DOHH2 (cell line): ENCODE results near the gene GLI2.

Experiments
- H3F3A ChIP-seq: fragments of 200-600 bp; sonication (generic), shearing (Covaris generic); 2 replicates; pipeline ENCODE4 v1.6.0; 2016; ENCODE audit warnings: antibody characterized with exemption, mild to moderate bottlenecking; ENCODE audit not compliant: control insufficient read depth, insufficient read depth
- H3K27ac ChIP-seq: fragments of 200-600 bp; sonication (generic); 2 replicates; pipeline ENCODE4 v1.5.1; 2014; ENCODE audit warnings: low read depth, mild to moderate bottlenecking, low read length, moderate library complexity
- H3K27me3 ChIP-seq: fragments of 200-600 bp; sonication (generic); 2 replicates; pipeline ENCODE4 v1.6.1; 2014; ENCODE audit warnings: mild to moderate bottlenecking, low read length, mixed read lengths; ENCODE audit not compliant: control insufficient read depth
- H3K36me3 ChIP-seq: fragments of 200-600 bp; sonication (generic); 2 replicates; pipeline ENCODE4 v1.6.1; 2014; ENCODE audit warnings: mild to moderate bottlenecking, low read length, moderate library complexity, mixed read lengths; ENCODE audit not compliant: control insufficient read depth
- H3K4me1 ChIP-seq: fragments of 200-600 bp; sonication (generic); 2 replicates; pipeline ENCODE4 v1.6.1; 2014; ENCODE audit warnings: mild to moderate bottlenecking, low read length, mixed read lengths; ENCODE audit not compliant: control insufficient read depth
- H3K4me2 ChIP-seq: fragments of 200-600 bp; sonication (generic); 2 replicates; pipeline ENCODE4 v1.6.0; 2014; ENCODE audit warnings: mild to moderate bottlenecking, low read length, moderate library complexity
- H3K4me3 ChIP-seq: fragments of 200-600 bp; sonication (generic); 2 replicates; pipeline ENCODE4 v1.5.1; 2014; ENCODE audit warnings: mild to moderate bottlenecking, low read length, mixed read lengths
- H3K79me2 ChIP-seq: fragments of 200-600 bp; sonication (generic); 2 replicates; pipeline ENCODE4 v1.6.1; 2014; ENCODE audit warnings: mild to moderate bottlenecking, low read length, mixed read lengths; ENCODE audit not compliant: control insufficient read depth
- H3K9me2 ChIP-seq: fragments of 200-600 bp; sonication (generic); replicated peaks from 2 replicates; pipeline ENCODE4 v1.6.1; 2014; ENCODE audit warnings: mild to moderate bottlenecking, low read length, mixed read lengths; ENCODE audit not compliant: control insufficient read depth
- H3K9me3 ChIP-seq: fragments of 200-600 bp; sonication (generic); 2 replicates; pipeline ENCODE4 v1.6.1; 2014; ENCODE audit warnings: antibody characterized with exemption, low read length, mixed read lengths; ENCODE audit not compliant: control insufficient read depth, insufficient read depth
- H4K20me1 ChIP-seq: fragments of 200-600 bp; sonication (generic); 2 replicates; pipeline ENCODE4 v1.6.0; 2014; ENCODE audit warnings: low read depth, mild to moderate bottlenecking, antibody characterized with exemption, low read length, moderate library complexity; ENCODE audit not compliant: control insufficient read depth, insufficient read depth
- EZH2phosphoT487 ChIP-seq: fragments of 200-600 bp; sonication (generic); IDR thresholded peaks from 2 replicates; pipeline ENCODE4 v1.6.1; 2017; ENCODE audit warnings: borderline replicate concordance, mild to moderate bottlenecking, antibody characterized with exemption, low read length, moderate library complexity, mixed read lengths
- TF ChIP-seq, protein P1 (sequence below): fragments of 200-600 bp; sonication (generic); IDR thresholded peaks from one replicate; pipeline ENCODE4 v1.5.1; 2014; ENCODE audit warnings: antibody characterized with exemption, mild to moderate bottlenecking, low read depth, low read length; ENCODE audit not compliant: poor library complexity, severe bottlenecking

GLI2 gene

DNA sequence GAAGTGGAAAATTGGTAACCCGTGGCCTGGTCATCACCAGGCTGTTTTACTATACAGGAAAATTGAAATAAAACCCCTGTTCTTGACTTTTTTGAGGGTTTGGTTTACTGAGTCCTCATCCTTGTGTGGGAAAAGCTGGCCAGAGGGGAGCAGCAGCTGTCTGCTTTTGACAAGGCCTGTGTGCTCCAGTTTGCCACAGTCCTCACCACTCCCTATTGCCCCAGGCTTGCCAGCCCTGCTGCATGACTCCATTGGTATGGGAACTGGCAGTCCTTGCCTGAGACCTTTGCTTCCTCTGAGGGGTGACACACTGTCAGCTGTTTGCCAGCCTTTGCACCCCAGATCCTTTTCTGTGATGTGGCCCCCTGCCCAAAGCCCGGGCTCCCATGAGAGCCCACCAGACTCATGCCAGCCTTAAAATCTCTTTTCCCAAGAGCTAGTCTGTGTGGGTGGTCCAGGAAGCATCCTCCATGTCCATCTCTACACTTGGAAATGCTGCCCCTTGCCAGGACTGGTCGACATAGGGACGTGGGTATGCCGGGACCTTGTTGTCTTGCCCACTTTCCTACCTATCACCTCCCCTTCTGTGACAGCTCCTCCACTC lies 39.0 kb downstream of the GLI2 start:
- TF ChIP-seq EZH2phosphoT487: no peak
- Histone ChIP-seq H3K27ac (no peak overlapping the region), H3K4me1 (no peaks in the 10 kb centered on the region), H3K9me2 (no peaks in the 10 kb centered on the region), H3K4me2 (no peak overlapping the region), H3K27me3 (no peaks in the 10 kb centered on the region), H3K79me2 (no peaks in the 10 kb centered on the region), H3K36me3 (no peaks in the 10 kb centered on the region), H4K20me1 (no peaks in the 10 kb centered on the region), H3F3A (no peaks in the 10 kb centered on the region), H3K9me3 (no peaks in the 10 kb centered on the region), H3K4me3 (no peak overlapping the region)

DNA sequence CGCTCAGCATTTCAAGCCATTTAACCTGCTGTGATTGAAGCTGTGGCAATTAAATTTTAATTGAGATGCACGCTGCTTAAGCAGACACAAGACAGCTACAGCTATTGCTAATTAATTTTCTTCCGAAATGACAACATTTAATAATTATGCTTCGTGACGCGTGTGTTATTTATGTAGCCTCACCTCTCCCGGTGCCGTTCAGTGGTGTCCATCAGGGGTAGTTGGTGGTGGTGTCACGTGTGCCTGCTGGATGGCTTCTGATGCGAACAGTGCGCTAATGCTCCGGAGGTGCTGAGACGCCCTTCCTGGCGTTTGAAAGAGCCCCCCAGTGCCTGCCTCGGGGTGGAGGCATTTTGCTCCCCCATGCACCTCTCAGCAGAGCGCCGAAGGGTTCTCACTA lies 39.5 kb downstream of the GLI2 start:
- H3K27me3 ChIP-seq: no peaks in the 10 kb centered on the region
- H3K79me2 ChIP-seq: no peaks in the 10 kb centered on the region
- no peak overlapping the region for H3K4me3 ChIP-seq
- H3K4me2 ChIP-seq: no peak overlapping the region
- no peaks in the 10 kb centered on the region for H3K36me3 ChIP-seq
- H3K9me2 ChIP-seq: no peaks in the 10 kb centered on the region
- H3F3A ChIP-seq: no peaks in the 10 kb centered on the region
- TF ChIP-seq EZH2phosphoT487: no peak
- TF ChIP-seq, protein P1, sequence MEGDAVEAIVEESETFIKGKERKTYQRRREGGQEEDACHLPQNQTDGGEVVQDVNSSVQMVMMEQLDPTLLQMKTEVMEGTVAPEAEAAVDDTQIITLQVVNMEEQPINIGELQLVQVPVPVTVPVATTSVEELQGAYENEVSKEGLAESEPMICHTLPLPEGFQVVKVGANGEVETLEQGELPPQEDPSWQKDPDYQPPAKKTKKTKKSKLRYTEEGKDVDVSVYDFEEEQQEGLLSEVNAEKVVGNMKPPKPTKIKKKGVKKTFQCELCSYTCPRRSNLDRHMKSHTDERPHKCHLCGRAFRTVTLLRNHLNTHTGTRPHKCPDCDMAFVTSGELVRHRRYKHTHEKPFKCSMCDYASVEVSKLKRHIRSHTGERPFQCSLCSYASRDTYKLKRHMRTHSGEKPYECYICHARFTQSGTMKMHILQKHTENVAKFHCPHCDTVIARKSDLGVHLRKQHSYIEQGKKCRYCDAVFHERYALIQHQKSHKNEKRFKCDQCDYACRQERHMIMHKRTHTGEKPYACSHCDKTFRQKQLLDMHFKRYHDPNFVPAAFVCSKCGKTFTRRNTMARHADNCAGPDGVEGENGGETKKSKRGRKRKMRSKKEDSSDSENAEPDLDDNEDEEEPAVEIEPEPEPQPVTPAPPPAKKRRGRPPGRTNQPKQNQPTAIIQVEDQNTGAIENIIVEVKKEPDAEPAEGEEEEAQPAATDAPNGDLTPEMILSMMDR: no peak
- no peaks in the 10 kb centered on the region for H3K9me3 ChIP-seq
- H4K20me1 ChIP-seq: no peaks in the 10 kb centered on the region
- no peaks in the 10 kb centered on the region for H3K4me1 ChIP-seq
- H3K27ac ChIP-seq: no peak overlapping the region

DNA sequence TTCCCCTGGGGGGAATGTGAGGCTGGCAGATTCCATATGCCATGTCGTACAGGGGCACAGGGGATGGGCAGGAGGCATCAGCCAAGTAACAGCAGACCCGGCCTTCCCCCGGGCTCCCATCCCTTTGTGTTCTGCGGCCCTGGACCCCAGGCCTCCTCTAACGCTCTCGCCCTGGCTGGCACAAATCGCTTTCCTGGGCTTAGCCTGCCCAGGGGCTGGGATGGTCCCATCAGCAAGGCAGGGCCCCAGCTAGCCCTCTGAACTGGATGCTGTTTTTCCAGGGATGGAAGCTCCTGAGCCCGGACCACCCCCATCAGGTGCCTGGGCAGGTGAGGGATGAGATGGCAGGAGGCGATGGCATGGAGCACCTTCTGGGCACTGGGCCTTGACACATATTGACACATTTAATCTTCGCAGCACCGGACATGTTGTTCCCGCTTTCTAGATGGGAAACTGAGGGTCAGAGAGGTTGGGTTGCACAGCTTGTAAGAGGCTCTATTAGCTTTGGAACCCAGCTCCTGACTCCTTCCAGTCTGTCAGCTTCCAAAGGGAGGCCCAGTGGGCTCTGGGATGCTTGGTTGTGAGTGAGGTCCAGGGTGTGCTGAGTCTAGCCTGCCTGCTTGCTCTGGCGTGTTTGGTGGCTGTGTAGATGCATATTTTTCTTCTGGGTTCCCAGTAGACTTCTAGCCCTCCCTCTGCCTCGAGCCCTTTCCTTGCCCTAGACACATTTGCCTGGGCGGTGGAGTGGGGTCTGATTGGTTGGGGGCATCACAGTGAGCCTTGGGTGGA lies 40.3 kb downstream of the GLI2 start:
- H3K27me3 ChIP-seq: no peaks in the 10 kb centered on the region
- no peaks in the 10 kb centered on the region for H3K79me2 ChIP-seq
- no peak overlapping the region for H3K4me2 ChIP-seq
- no peaks in the 10 kb centered on the region for H3F3A ChIP-seq
- H3K36me3 ChIP-seq: no peaks in the 10 kb centered on the region
- TF ChIP-seq, protein P1: no peak
- no peak for TF ChIP-seq EZH2phosphoT487
- no peak overlapping the region for H3K27ac ChIP-seq
- no peaks in the 10 kb centered on the region for H3K4me1 ChIP-seq
- no peak overlapping the region for H3K4me3 ChIP-seq
- no peaks in the 10 kb centered on the region for H3K9me2 ChIP-seq
- no peaks in the 10 kb centered on the region for H3K9me3 ChIP-seq
- H4K20me1 ChIP-seq: no peaks in the 10 kb centered on the region

DNA sequence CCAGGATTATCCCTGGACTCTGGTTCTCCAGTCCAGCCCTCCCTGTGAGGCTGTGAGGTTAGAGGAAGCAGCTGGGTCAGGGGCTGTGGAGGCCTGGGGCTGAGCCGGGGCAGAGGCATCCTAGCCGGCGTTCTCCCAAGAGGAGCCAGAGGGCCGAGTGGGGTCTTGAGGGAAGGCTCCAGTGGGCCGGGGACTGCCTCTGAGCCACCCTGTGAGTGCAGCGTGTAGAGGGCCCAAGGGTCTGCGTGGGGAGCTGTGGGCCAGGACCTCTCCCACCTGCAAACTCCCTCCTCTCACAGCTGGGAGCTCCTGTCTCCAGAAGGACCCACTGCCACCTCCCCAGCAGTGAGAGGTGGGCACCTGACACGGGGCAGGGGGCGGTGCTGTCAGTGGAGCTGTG lies 41.0 kb downstream of the GLI2 start:
- Histone ChIP-seq H3K79me2 (no peaks in the 10 kb centered on the region), H3K27me3 (no peaks in the 10 kb centered on the region), H3K9me2 (no peaks in the 10 kb centered on the region), H3K4me2 (no peak overlapping the region), H3K4me3 (no peak overlapping the region), H3K4me1 (no peaks in the 10 kb centered on the region), H3F3A (no peaks in the 10 kb centered on the region), H3K27ac (no peak overlapping the region), H3K36me3 (no peaks in the 10 kb centered on the region), H3K9me3 (no peaks in the 10 kb centered on the region), H4K20me1 (no peaks in the 10 kb centered on the region)
- TF ChIP-seq, protein P1: no peak
- no peak for TF ChIP-seq EZH2phosphoT487
